Smooth muscle cell (in vitro differentiated cells): ENCODE data around the gene KCNA4. TPM values are rescaled to one million over a fixed set of nuclear protein-coding genes. Genes with fewer than 3 reads are reported as not detected.

Experiments used
- DNase-seq: peaks from one replicate; lab custom pipeline; 2025; ENCODE audit not compliant: unreplicated experiment; lab: John Stamatoyannopoulos, UW
- H2AFZ ChIP-seq: fragments of 200-600 bp; sonication (generic); 2 replicates; pipeline ENCODE4 v1.6.0; 2016; ENCODE audit warnings: antibody characterized with exemption, low read depth, mild to moderate bottlenecking
- H3F3A ChIP-seq: fragments of 200-600 bp; sonication (generic); 2 replicates; pipeline ENCODE4 v1.6.0; 2017; ENCODE audit warnings: antibody characterized with exemption, low read depth
- H3K27ac ChIP-seq: fragments of 200-600 bp; sonication (generic); 2 replicates; pipeline ENCODE4 v1.5.1; 2016; ENCODE audit warnings: low read depth, mild to moderate bottlenecking
- H3K27me3 ChIP-seq: fragments of 200-600 bp; sonication (generic); 2 replicates; pipeline ENCODE4 v1.6.1; 2016; ENCODE audit warnings: low read depth, mild to moderate bottlenecking
- H3K36me3 ChIP-seq: fragments of 200-600 bp; sonication (generic); 2 replicates; pipeline ENCODE4 v1.5.1; 2016; ENCODE audit warnings: low read depth
- H3K4me1 ChIP-seq: fragments of 200-600 bp; sonication (generic); 2 replicates; pipeline ENCODE4 v1.5.1; 2016; ENCODE audit warnings: low read depth
- H3K4me2 ChIP-seq: fragments of 200-600 bp; sonication (generic); 2 replicates; pipeline ENCODE4 v1.6.0; 2016; ENCODE audit warnings: mild to moderate bottlenecking
- H3K4me3 ChIP-seq: fragments of 200-600 bp; sonication (generic); 2 replicates; pipeline ENCODE4 v1.5.1; 2016; ENCODE audit warnings: mild to moderate bottlenecking
- H3K79me2 ChIP-seq: fragments of 200-600 bp; sonication (generic); 2 replicates; pipeline ENCODE4 v1.6.0; 2016; ENCODE audit warnings: low read depth, mild to moderate bottlenecking
- H3K9ac ChIP-seq: fragments of 200-600 bp; sonication (generic); 2 replicates; pipeline ENCODE4 v1.6.0; 2016; ENCODE audit warnings: low read depth
- H3K9me3 ChIP-seq: fragments of 200-600 bp; sonication (generic); replicated peaks from 2 replicates; pipeline ENCODE4 v1.5.1; 2016; ENCODE audit warnings: low read depth
- H4K20me1 ChIP-seq: fragments of 200-600 bp; sonication (generic); 2 replicates; pipeline ENCODE4 v1.6.0; 2016; ENCODE audit warnings: low read depth
- CTCF ChIP-seq: fragments of 200-600 bp; sonication (generic); IDR thresholded peaks from 2 replicates; pipeline ENCODE4 v1.5.1; 2017; ENCODE audit warnings: borderline replicate concordance, mild to moderate bottlenecking, antibody characterized with exemption; ENCODE audit not compliant: insufficient read depth, poor library complexity, severe bottlenecking
- WGBS: methylation state at CpG from one replicate; pipeline ENCODE4 v1.1.7; 2016; ENCODE audit warnings: low lambda C conversion rate; 5-methylcytosine and 5-hydroxymethylcytosine counted together
- polyA plus RNA-seq: library from polyadenylated mRNA; unstranded; fragments of >200 nt; fragmentation: Nextera tagmentation; extraction: Ambion mirVana; gene quantifications from 2 replicates; pipeline ENCODE4 v1.2.1, GENCODE V29; 2016
- total RNA-seq: library from RNA; depleted of rRNA; stranded (reverse); fragments of >200 nt; gene quantifications from 2 replicates; pipeline ENCODE4 v1.2.3, GENCODE V29; 2014

KCNA4 gene
- total and polyA plus RNA-seq, 2 experiments from 2014 or later = not detected

GRCh38 chr11:30000986-30001750 is 15.7 kb downstream of the KCNA4 start:
- 74% methylated on average over 5 of the region's 5 CpGs for WGBS
- H3K9ac ChIP-seq = no peak overlapping the region
- H3F3A ChIP-seq = no peaks in the 10 kb centered on the region
- no peaks in the 10 kb centered on the region for H3K9me3 ChIP-seq
- H3K4me2 ChIP-seq = no peak overlapping the region
- no peaks in the 10 kb centered on the region for H4K20me1 ChIP-seq
- DNase-seq = no peak
- H3K4me1 ChIP-seq = peaks cover 9% of the 10 kb centered on the region
- H3K27me3 ChIP-seq = peaks cover 37% of the 10 kb centered on the region
- no peaks in the 10 kb centered on the region for H3K36me3 ChIP-seq
- H3K27ac ChIP-seq = no peak overlapping the region
- H2AFZ ChIP-seq = no peak overlapping the region
- TF ChIP-seq CTCF = no peak
- no peaks in the 10 kb centered on the region for H3K79me2 ChIP-seq
- no peak overlapping the region for H3K4me3 ChIP-seq

- WGBS = 90% methylated on average over 1 of the region's 1 CpG
- Histone ChIP-seq H3F3A (no peaks in the 10 kb centered on the region), H3K27ac (no peak overlapping the region), H3K4me1 (peaks cover 9% of the 10 kb centered on the region), H3K9me3 (no peaks in the 10 kb centered on the region), H3K36me3 (no peaks in the 10 kb centered on the region), H3K4me2 (no peak overlapping the region), H3K27me3 (peaks cover 2% of the 10 kb centered on the region), H3K79me2 (no peaks in the 10 kb centered on the region), H3K9ac (no peak overlapping the region), H4K20me1 (no peaks in the 10 kb centered on the region), H2AFZ (no peak overlapping the region), H3K4me3 (no peak overlapping the region)
- TF ChIP-seq CTCF = no peak
- no peak for DNase-seq
Observed at GRCh38 chr11:29996016-29996415, 20.8 kb downstream of the KCNA4 start.

- Histone ChIP-seq H3K79me2 (no peaks in the 10 kb centered on the region), H3F3A (no peaks in the 10 kb centered on the region), H3K4me2 (no peak overlapping the region), H4K20me1 (no peaks in the 10 kb centered on the region), H3K4me1 (no peaks in the 10 kb centered on the region), H3K36me3 (no peaks in the 10 kb centered on the region), H3K27me3 (no peaks in the 10 kb centered on the region), H3K9me3 (no peaks in the 10 kb centered on the region), H2AFZ (no peak overlapping the region), H3K27ac (no peak overlapping the region), H3K9ac (no peak overlapping the region), H3K4me3 (no peak overlapping the region)
- WGBS = 89% methylated on average over 1 of the region's 1 CpG
- no peak for TF ChIP-seq CTCF
- DNase-seq = no peak
Observed at GRCh38 chr11:29989174-29989970, 27.5 kb downstream of the KCNA4 start.
